ENCODE measurements around the gene RBM10. TPM values are rescaled to one million over a fixed set of nuclear protein-coding genes. Genes with fewer than 3 reads are reported as not detected.

RBM10 gene
- total and polyA plus RNA-seq, 2 donors (not counting 1 experiment from before 2014, with no cell fraction given): 48.7 to 51.6 TPM

- 94% methylated on average over 3 of the region's 15 CpGs for WGBS (ENCODE audit: insufficient coverage)
Measured at GRCh38 chrX:47210661-47211425, 65.8 kb downstream of the RBM10 start.

More at GRCh38 chrX:47210661-47211425, 65.8 kb downstream of the RBM10 start:
- ATAC-seq (ENCODE audit: low read depth) (no peak), DNase-seq (no peak)
- Histone ChIP-seq H3K79me2 (ENCODE audit: control insufficient read depth, insufficient read depth, low read length) (no peaks in the 10 kb centered on the region), H3K4me3 (ENCODE audit: control extremely low read depth in 1 of 5, extremely low read depth in 1 of 5, insufficient read depth in 1 of 5, low read depth in 2 of 5, low read length in 4 of 5) (no peak overlapping the region), H3K9me3 (ENCODE audit: control extremely low read depth in 1 of 3, control insufficient read depth in 2 of 3, insufficient read depth in 1 of 3, low read length in 2 of 3) (no peaks in the 10 kb centered on the region), H3K27me3 (replicated peaks in 1 of 4; ENCODE audit: control extremely low read depth in 1 of 4, control insufficient read depth in 3 of 4, insufficient read depth in 4 of 4, low read length in 3 of 4) (no peaks in the 10 kb centered on the region), H3K4me2 (replicated peaks; ENCODE audit: low read depth, low read length, poor library complexity, severe bottlenecking) (no peak overlapping the region), H4K20me1 (ENCODE audit: control insufficient read depth, insufficient read depth, low read length, poor library complexity, severe bottlenecking) (peaks cover 6% of the 10 kb centered on the region), H3K9ac (ENCODE audit: low read length) (no peak overlapping the region), H3K27ac (ENCODE audit: low read length in 2 of 2) (no peak overlapping the region), H2AFZ (ENCODE audit: insufficient read depth, low read depth, low read length, poor library complexity, severe bottlenecking) (no peak overlapping the region), H3K4me1 (ENCODE audit: control insufficient read depth in 2 of 2, insufficient read depth in 2 of 2, low read length in 2 of 2) (no peaks in the 10 kb centered on the region), H3K36me3 (replicated peaks in 1 of 2; ENCODE audit: control extremely low read depth in 1 of 2, control insufficient read depth in 1 of 2, extremely low read depth in 1 of 2, insufficient read depth in 2 of 2, low read length in 1 of 2) (peaks cover 0 to 57% of the 10 kb centered on the region in 2 experiments)
- no peak for TF ChIP-seq EZH2 (IDR thresholded peaks at IDR 0.05; ENCODE audit: borderline replicate concordance, insufficient read depth, low read depth, low read length, poor library complexity, severe bottlenecking)
- TF ChIP-seq, protein P1, sequence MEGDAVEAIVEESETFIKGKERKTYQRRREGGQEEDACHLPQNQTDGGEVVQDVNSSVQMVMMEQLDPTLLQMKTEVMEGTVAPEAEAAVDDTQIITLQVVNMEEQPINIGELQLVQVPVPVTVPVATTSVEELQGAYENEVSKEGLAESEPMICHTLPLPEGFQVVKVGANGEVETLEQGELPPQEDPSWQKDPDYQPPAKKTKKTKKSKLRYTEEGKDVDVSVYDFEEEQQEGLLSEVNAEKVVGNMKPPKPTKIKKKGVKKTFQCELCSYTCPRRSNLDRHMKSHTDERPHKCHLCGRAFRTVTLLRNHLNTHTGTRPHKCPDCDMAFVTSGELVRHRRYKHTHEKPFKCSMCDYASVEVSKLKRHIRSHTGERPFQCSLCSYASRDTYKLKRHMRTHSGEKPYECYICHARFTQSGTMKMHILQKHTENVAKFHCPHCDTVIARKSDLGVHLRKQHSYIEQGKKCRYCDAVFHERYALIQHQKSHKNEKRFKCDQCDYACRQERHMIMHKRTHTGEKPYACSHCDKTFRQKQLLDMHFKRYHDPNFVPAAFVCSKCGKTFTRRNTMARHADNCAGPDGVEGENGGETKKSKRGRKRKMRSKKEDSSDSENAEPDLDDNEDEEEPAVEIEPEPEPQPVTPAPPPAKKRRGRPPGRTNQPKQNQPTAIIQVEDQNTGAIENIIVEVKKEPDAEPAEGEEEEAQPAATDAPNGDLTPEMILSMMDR (IDR thresholded peaks at IDR 0.05): no peak
- H3K9me3 Mint-ChIP-seq (ENCODE audit: insufficient read depth): no peaks in the 10 kb centered on the region
- intact Hi-C loops (cut with micrococcal nuclease): loop anchor here (10.0 kb wide), 1 partner anchor 1704 kb away; the partner anchor contains the start of genes PIM2 and SLC35A2
- no peak overlapping the region for H3K4me3 Mint-ChIP-seq
- ChIA-PET POLR2A (no interaction called here), CTCF (no interaction called here)
- no peak overlapping the region for H3K27ac Mint-ChIP-seq
- no peaks in the 10 kb centered on the region for H3K27me3 Mint-ChIP-seq
- no peaks in the 10 kb centered on the region for H3K4me1 Mint-ChIP-seq
